HFF-Myc (cell line): ENCODE measurements around the gene ATP13A2.

Experiments
- DNase-seq: peaks from one replicate; pipeline ENCODE4 v3.0.0-alpha.2; 2011; ENCODE audit warnings: low read depth; ENCODE audit errors: extremely low read depth
- H3K4me3 ChIP-seq: replicated peaks from 2 replicates; pipeline ENCODE4 v1.5.1; 2011; ENCODE audit warnings: low read depth, mild to moderate bottlenecking, control low read depth, low read length
- CTCF ChIP-seq: IDR thresholded peaks from 2 replicates; pipeline ENCODE4 v1.5.1; 2012; ENCODE audit warnings: mild to moderate bottlenecking, low read depth, low read length, control low read depth; ENCODE audit errors: missing control alignments

The ATP13A2 gene

GRCh38 chr1:17023102-17023501, 11.4 kb upstream of the ATP13A2 start:
- TF ChIP-seq CTCF: no peak
- DNase-seq: no peak
- H3K4me3 ChIP-seq: no peak overlapping the region

- TF ChIP-seq CTCF: no peak
- H3K4me3 ChIP-seq: no peak overlapping the region
- no peak for DNase-seq
Measured at GRCh38 chr1:17021896-17022295, 10.2 kb upstream of the ATP13A2 start.

GRCh38 chr1:17020502-17020901, 8.8 kb upstream of the ATP13A2 start:
- H3K4me3 ChIP-seq: no peak overlapping the region
- DNase-seq: peak; percentile 39
- no peak for TF ChIP-seq CTCF

GRCh38 chr1:17018849-17019248, 7.1 kb upstream of the ATP13A2 start:
- DNase-seq: no peak
- no peak for TF ChIP-seq CTCF
- no peak overlapping the region for H3K4me3 ChIP-seq

- DNase-seq: no peak
- no peak overlapping the region for H3K4me3 ChIP-seq
- no peak for TF ChIP-seq CTCF
Measured at GRCh38 chr1:17017435-17017834, 5.7 kb upstream of the ATP13A2 start.

GRCh38 chr1:17016317-17016661, 4.6 kb upstream of the ATP13A2 start:
- no peak for TF ChIP-seq CTCF
- DNase-seq: no peak
- no peak overlapping the region for H3K4me3 ChIP-seq

GRCh38 chr1:17014671-17015567, 3.2 kb upstream of the ATP13A2 start:
- no peak overlapping the region for H3K4me3 ChIP-seq
- DNase-seq: no peak
- no peak for TF ChIP-seq CTCF
